GM12873 (cell line): ENCODE results near the gene B3GNT8.

ENCODE experiments used
- TF ChIP-seq, protein P1 (sequence below): IDR thresholded peaks from 2 replicates; pipeline ENCODE4 v1.5.1; 2012; ENCODE audit warnings: low read depth, mild to moderate bottlenecking, moderate library complexity, low read length, control low read depth; ENCODE audit not compliant: insufficient read depth; ENCODE audit errors: missing control alignments

The B3GNT8 gene, protein sequence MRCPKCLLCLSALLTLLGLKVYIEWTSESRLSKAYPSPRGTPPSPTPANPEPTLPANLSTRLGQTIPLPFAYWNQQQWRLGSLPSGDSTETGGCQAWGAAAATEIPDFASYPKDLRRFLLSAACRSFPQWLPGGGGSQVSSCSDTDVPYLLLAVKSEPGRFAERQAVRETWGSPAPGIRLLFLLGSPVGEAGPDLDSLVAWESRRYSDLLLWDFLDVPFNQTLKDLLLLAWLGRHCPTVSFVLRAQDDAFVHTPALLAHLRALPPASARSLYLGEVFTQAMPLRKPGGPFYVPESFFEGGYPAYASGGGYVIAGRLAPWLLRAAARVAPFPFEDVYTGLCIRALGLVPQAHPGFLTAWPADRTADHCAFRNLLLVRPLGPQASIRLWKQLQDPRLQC

DNA sequence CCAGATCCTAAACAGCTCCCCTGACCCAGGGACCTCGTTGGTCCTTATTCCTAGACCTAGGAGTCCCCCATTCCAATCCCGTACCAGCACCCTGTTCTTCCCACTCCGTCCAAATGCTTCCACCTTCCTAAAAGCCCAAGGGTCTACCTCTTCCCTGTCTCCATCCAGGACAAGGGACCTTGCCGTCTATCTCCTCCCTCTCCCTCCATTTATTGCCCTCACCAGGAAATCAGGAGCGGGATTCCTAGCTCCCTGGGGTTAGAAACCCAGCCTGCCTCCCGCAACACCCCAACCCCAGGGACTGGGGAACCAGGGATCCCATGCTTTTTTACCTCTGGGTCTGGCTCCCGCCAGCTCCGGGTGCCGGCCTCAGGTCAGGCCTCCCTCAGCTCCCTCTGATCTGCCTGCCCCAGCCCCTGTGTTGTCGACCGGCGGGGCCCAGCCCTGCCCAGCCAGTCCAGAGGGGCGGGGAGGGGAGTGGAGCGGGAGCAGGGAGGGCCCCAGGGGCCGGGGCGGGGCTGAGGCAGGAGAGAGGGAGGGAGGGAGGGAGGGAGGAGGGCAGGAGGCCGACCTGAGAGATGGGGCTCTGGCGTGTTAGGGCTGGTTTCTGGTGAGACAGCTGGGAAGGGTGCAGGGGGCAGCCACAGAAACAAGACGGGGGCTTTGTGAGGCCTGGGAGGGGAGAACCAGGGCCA lies at the start of gene B3GNT8:
B3GNT8 (minus strand) TSS at position 423 of the 695 bp plus-strand sequence. CDS start 596 bp downstream, outside the sequence.
- TF ChIP-seq, protein P1, sequence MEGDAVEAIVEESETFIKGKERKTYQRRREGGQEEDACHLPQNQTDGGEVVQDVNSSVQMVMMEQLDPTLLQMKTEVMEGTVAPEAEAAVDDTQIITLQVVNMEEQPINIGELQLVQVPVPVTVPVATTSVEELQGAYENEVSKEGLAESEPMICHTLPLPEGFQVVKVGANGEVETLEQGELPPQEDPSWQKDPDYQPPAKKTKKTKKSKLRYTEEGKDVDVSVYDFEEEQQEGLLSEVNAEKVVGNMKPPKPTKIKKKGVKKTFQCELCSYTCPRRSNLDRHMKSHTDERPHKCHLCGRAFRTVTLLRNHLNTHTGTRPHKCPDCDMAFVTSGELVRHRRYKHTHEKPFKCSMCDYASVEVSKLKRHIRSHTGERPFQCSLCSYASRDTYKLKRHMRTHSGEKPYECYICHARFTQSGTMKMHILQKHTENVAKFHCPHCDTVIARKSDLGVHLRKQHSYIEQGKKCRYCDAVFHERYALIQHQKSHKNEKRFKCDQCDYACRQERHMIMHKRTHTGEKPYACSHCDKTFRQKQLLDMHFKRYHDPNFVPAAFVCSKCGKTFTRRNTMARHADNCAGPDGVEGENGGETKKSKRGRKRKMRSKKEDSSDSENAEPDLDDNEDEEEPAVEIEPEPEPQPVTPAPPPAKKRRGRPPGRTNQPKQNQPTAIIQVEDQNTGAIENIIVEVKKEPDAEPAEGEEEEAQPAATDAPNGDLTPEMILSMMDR = no peak

DNA sequence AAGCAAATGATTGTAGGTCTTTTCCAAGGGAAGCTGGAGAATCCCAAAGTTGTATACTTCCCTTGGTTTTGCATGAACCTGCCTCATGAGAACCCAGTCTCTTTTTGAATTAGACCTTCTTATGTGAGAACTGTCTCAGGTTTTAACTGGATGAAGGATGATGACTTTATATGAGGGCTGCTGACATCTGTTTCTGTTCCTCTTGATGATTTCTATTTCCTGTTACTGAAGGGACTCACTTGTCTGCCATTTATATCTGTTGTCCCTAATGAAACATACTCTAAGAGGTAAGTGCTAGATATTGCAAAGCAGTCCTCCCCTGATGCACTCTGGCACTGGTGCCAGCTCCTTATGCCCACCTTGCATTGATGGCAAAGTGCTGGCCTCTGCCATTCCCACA lies 49.4 kb upstream of the B3GNT8 start:
- TF ChIP-seq, protein P1 = no peak

DNA sequence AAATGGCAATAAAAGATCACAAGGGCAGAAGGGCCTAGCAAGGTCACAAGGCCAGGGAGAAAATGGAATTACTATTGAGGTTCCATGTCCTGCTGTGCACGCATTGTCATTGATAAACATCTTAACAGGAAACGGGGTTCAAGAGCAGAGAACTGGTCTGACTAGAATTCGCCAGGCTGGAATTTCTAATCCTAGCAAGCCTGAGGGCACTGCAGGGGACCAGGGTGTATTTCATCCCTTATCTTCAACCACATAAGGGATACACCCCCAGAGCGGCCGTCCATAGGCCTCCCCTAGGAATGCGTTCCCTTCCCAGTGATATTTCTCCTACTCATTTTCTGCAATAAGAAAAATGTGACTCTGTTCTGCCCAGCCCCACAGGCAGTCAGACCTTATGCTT lies 35.3 kb upstream of the B3GNT8 start:
- TF ChIP-seq, protein P1 = no peak

DNA sequence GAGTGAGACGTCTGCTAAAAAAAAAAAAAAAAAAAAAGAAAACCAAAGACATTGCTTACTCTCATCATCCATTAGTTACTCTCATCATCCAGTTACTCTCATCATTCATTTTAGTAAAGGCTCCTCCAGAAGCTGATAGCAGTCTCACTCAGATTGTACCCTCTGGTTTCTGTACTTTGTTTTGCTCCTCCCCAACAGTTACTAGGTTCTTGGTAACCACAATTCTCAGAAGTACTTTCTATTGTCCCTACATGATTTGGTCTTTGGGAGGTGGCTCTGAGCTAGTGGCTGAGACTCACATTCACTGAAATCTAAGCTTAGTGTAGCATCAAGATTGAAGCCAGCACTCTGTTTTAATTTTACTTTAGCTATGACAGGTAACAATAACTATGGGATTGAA lies 30.1 kb upstream of the B3GNT8 start:
- TF ChIP-seq, protein P1 = no peak

DNA sequence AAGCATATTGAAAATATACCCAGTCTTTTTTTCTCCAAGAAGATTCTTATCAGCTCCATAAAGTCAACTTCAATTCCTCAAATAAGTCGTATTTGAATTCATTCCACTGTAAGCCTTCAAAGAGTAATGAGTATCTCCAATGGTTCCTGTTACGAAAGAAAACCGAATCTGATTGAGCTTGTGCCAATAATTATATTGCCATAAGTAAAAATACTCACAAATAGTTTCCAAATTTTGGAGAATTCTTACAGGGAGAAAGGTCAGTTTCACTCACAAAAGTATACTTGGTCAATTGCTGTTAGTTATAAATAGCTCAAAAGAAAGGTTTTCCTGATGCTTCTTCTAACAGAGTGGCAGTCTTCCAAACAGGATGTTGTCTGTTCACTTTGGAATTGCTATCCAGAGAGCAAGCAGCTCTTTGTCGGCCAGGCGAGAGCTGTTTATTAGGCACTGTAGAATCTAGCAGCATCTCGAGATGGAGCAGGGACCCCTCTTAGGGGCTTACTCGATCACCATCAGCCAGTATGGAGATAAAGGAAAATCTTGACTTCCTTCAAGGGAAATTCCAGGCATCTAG lies 29.3 kb upstream of the B3GNT8 start:
- TF ChIP-seq, protein P1 = no peak

DNA sequence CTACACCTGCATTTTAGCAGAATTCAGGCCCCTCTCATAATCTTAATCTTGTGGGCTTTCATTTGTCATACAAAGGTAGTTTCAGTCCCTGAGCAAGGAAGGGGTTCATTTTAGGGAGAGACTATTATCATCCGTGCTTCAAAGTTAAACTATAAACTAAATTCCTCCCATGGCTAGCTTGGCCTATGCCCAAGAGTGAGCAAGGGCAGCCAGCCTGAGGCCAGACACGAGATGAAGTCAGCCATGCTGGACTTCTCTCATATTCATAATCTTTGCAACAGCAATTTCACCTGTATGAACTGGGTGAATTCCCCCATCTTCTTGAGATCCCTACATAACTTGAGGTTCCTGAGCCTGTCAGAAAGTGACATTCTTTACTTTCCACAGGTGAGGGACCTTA lies 28.8 kb upstream of the B3GNT8 start:
- TF ChIP-seq, protein P1 = no peak
